K562 (cell line): ENCODE results near the gene MYCBP. TPM values are rescaled to one million over a fixed set of nuclear protein-coding genes. Genes with fewer than 3 reads are reported as not detected.

Experiments
- ARHGAP35 ChIP-seq: fragments of 450-650 bp; IDR thresholded peaks from 2 replicates; pipeline ENCODE4 v1.6.1; 2018; ENCODE audit not compliant: partially characterized antibody
- CBX2 ChIP-seq: fragments of 200-600 bp; sonication (generic); IDR thresholded peaks from one replicate; pipeline ENCODE4 v1.6.1; 2012; ENCODE audit warnings: mild to moderate bottlenecking, low read length, inconsistent platforms; ENCODE audit not compliant: insufficient read depth, poor library complexity, severe bottlenecking
- CREB5 ChIP-seq: fragments of 250-450 bp; sonication (Bioruptor Pico); IDR thresholded peaks from 2 replicates; pipeline ENCODE4 v1.5.0; 2020; ENCODE audit warnings: mild to moderate bottlenecking
- CSDE1 ChIP-seq, 2 experiments: fragments of 450-650 bp; IDR thresholded peaks; 2 replicates each; pipeline ENCODE4 v1.6.1; 2016; ENCODE audit warnings: mild to moderate bottlenecking in 1 of 2
- FOXP1 ChIP-seq: sonication (generic); formaldehyde crosslinking; IDR thresholded peaks from 2 replicates; pipeline ENCODE4 v1.8.0; 2022; ENCODE audit warnings: mild to moderate bottlenecking, missing genetic modification reagents
- GABPB2 ChIP-seq: fragments of 250-450 bp; sonication (Bioruptor Pico); conservative IDR thresholded peaks from 2 replicates; pipeline ENCODE4 v1.5.1; 2021; ENCODE audit warnings: mild to moderate bottlenecking
- HEY1 ChIP-seq: fragments of 250-450 bp; sonication (Bioruptor Pico); IDR thresholded peaks from 2 replicates; pipeline ENCODE4 v1.5.0; 2020; ENCODE audit warnings: mild to moderate bottlenecking, moderate library complexity, borderline replicate concordance
- HNRNPH1 ChIP-seq: fragments of 200-400 bp; formaldehyde crosslinking; optimal IDR thresholded peaks from 2 replicates; pipeline ENCODE3; 2017; ENCODE audit warnings: low read depth, mild to moderate bottlenecking, low read length, moderate library complexity
- HOMEZ ChIP-seq: fragments of 250-450 bp; sonication (Bioruptor Pico); IDR thresholded peaks from 2 replicates; pipeline ENCODE4 v1.4.0; 2020; ENCODE audit warnings: mild to moderate bottlenecking, moderate library complexity
- LEF1 ChIP-seq: fragments of 450-650 bp; IDR thresholded peaks from 2 replicates; pipeline ENCODE4 v1.6.1; 2016; ENCODE audit warnings: mild to moderate bottlenecking
- POLR2H ChIP-seq: IDR thresholded peaks from 2 replicates; pipeline ENCODE4 v1.6.1; 2016; ENCODE audit warnings: missing genetic modification characterization, low read depth, mild to moderate bottlenecking, control low read depth, missing compliant biosample characterization, moderate library complexity
- TEAD4 ChIP-seq, 2 experiments: sonication (generic) in 1 of 2; formaldehyde crosslinking in 1 of 2; IDR thresholded peaks; 2 replicates each; pipeline versions ENCODE4 v1.6.1 to v1.8.0; 2012 to 2022; ENCODE audit warnings: borderline replicate concordance in 1 of 2, inconsistent platforms in 1 of 2, low read length in 1 of 2, mild to moderate bottlenecking in 1 of 2, missing genetic modification reagents in 1 of 2
- ZBTB17 ChIP-seq: fragments of 450-650 bp; formaldehyde crosslinking; IDR thresholded peaks from 2 replicates; pipeline ENCODE4 v1.4.0; 2020; ENCODE audit warnings: mild to moderate bottlenecking
- ZBTB7A ChIP-seq: IDR thresholded peaks from 2 replicates; pipeline ENCODE4 v1.6.1; 2011; ENCODE audit warnings: low read depth, mild to moderate bottlenecking, low read length, moderate library complexity, borderline replicate concordance; ENCODE audit not compliant: control insufficient read depth
- ZNF507 ChIP-seq: conservative IDR thresholded peaks from 2 replicates; pipeline ENCODE4 v1.6.1; 2017; ENCODE audit warnings: missing genetic modification characterization, missing compliant biosample characterization
- ZNF561 ChIP-seq: fragments of 450-650 bp; formaldehyde crosslinking; conservative IDR thresholded peaks from 2 replicates; pipeline ENCODE4 v1.4.0; 2020; ENCODE audit warnings: mild to moderate bottlenecking, moderate library complexity
- polyA plus RNA-seq, 8 experiments: library from polyadenylated mRNA; depleted of rRNA in 4 of 8; stranded (reverse) in 5 of 8; unstranded in 3 of 8; fragments of >200 nt; fragmentation: Nextera tagmentation in 2 of 8; fragmentation: Illumina TruSeq in 1 of 8; extraction: Ambion mirVana in 2 of 8; extraction: Trizol in 1 of 8; gene quantifications; 2 replicates each; pipeline versions ENCODE4 v1.2.1 to v1.2.3, GENCODE V29; 2011 to 2014; ENCODE audit warnings: inconsistent platforms in 1 of 8, missing spikeins in 1 of 8
- total RNA-seq, 7 experiments: library from RNA; depleted of rRNA in 6 of 7; stranded (reverse); fragments of >200 nt in 6 of 7; fragmentation: Illumina TruSeq in 2 of 7; extraction: Trizol in 2 of 7; gene quantifications; 2 replicates each; pipeline versions ENCODE4 v1.2.1 to v1.2.3, GENCODE V29; 2011 to 2021; ENCODE audit warnings: low replicate concordance in 1 of 7
- TF ChIP-seq, protein P1 (sequence below), 3 experiments: fragments of 200-800 bp in 1 of 3; fragments of 250-450 bp in 1 of 3; fragments of 450-650 bp in 1 of 3; sonication (Bioruptor Pico) in 1 of 3; sonication (Bioruptor generic) in 1 of 3; formaldehyde crosslinking in 1 of 3; IDR thresholded peaks; 2 replicates each; pipeline versions ENCODE4 v1.6.1 to v1.8.0; 2016 to 2022; ENCODE audit warnings: mild to moderate bottlenecking in 2 of 3, missing genetic modification characterization in 2 of 3, missing compliant biosample characterization in 1 of 3, moderate library complexity in 1 of 3

MYCBP gene
- total and polyA plus RNA-seq, 9 of the 15 experiments (the other 6 are each of a cell fraction or from before 2014, with no cell fraction given): 32.3 to 253 (median 72.9) TPM

- TF ChIP-seq CREB5 (CRISPR knock-in tag) (no peak), ZBTB7A (peak; percentile 73; the same call in 1 of the 2 replicates), LEF1 (no peak), ZNF561 (CRISPR knock-in tag) (no peak), TEAD4 (IDR thresholded peaks at IDR 0.05; ENCODE audit: low read length) (no peak), TEAD4 (CRISPR knock-in tag; IDR thresholded peaks at IDR 0.05; ENCODE audit: borderline replicate concordance) (no peak), CBX2 (no peak), ARHGAP35 (no peak), HOMEZ (CRISPR knock-in tag) (no peak), CSDE1 (IDR thresholded peaks at IDR 0.05) (peak in 1 of 2 experiments; percentile 56; a peak in 1 of 4 replicates), ZBTB17 (CRISPR knock-in tag) (no peak), FOXP1 (CRISPR knock-in tag) (no peak), HEY1 (CRISPR knock-in tag) (no peak), HNRNPH1 (no peak), POLR2H (tag) (no peak; the same call in 1 of the 2 replicates), ZNF507 (tag) (no peak), GABPB2 (CRISPR knock-in tag) (no peak)
- TF ChIP-seq, protein P1, sequence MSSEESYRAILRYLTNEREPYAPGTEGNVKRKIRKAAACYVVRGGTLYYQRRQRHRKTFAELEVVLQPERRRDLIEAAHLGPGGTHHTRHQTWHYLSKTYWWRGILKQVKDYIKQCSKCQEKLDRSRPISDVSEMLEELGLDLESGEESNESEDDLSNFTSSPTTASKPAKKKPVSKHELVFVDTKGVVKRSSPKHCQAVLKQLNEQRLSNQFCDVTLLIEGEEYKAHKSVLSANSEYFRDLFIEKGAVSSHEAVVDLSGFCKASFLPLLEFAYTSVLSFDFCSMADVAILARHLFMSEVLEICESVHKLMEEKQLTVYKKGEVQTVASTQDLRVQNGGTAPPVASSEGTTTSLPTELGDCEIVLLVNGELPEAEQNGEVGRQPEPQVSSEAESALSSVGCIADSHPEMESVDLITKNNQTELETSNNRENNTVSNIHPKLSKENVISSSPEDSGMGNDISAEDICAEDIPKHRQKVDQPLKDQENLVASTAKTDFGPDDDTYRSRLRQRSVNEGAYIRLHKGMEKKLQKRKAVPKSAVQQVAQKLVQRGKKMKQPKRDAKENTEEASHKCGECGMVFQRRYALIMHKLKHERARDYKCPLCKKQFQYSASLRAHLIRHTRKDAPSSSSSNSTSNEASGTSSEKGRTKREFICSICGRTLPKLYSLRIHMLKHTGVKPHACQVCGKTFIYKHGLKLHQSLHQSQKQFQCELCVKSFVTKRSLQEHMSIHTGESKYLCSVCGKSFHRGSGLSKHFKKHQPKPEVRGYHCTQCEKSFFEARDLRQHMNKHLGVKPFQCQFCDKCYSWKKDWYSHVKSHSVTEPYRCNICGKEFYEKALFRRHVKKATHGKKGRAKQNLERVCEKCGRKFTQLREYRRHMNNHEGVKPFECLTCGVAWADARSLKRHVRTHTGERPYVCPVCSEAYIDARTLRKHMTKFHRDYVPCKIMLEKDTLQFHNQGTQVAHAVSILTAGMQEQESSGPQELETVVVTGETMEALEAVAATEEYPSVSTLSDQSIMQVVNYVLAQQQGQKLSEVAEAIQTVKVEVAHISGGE (CRISPR knock-in tag; IDR thresholded peaks at IDR 0.05): peak in 1 of 3 experiments; percentile 82; a peak in 2 of 6 replicates
Measured at GRCh38 chr1:38873027-38873969, at the start of gene MYCBP (continued).
